NCI-H128 (cell line): ENCODE data around the gene SLC28A1.
"Not testable (repeated sequence)": the region's sequence is repeated elsewhere in the genome, so short reads cannot be mapped to it uniquely, and the experiment has no call there.

Source experiments
- DNase-seq: peaks from one replicate; lab custom pipeline; 2025; ENCODE audit not compliant: unreplicated experiment; lab: John Stamatoyannopoulos, UW

The SLC28A1 gene

DNA sequence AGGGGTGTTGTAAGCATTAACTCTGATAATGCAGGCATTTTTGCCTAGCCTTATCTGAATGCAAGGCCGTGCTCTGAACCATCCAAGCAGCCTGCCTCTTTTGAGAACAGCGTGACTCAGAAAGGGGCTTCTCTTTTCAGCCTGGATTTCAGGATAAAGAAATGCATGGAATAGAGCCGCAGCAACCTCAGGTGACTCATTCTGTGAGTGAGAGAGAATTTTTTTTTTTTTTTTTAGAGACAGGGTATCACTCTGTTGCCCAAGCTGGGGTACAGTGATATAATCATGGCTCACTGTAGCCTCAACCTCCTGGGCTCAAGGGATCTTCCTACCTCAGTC lies 76.6 kb downstream of the SLC28A1 start:
- no peak for DNase-seq

DNA sequence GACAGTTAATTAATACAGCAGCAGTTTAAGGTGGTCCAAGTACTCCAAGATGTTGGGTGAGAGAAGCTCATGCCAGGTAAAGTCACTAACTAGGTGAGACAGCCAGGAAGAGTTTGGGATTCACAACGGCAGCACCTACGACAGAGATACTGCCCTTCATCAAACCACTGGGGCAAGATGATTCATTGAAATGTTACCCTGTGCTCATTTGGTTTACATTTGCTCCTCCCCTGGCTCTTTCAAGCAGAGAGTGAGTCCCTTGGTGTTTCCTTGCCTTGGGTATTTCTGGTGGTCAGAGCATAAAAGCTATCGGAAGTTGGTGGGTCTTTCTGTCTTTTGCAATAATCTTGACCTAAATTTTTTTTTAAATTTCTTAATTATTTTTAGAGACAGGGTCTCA lies 77.2 kb downstream of the SLC28A1 start:
- DNase-seq: no peak

DNA sequence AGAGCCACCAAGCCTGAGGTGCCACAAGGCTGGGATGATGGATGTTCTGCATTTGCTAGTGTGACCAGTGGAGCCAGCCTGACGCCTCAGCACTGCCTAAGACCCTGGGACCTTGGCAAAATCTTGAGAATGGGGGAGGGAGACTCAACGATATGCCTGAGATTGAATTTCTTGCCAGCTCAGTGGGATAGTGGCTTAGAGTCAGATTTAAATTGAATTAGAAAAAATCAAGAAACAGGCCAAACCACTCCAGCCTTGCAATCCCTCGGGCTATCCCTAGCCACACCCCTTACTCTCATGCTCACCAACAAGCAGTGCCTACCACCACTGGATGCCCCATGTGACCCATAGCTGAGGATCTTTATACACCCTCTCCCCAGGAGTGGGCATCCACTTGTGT lies 78.5 kb downstream of the SLC28A1 start:
- no peak for DNase-seq

DNA sequence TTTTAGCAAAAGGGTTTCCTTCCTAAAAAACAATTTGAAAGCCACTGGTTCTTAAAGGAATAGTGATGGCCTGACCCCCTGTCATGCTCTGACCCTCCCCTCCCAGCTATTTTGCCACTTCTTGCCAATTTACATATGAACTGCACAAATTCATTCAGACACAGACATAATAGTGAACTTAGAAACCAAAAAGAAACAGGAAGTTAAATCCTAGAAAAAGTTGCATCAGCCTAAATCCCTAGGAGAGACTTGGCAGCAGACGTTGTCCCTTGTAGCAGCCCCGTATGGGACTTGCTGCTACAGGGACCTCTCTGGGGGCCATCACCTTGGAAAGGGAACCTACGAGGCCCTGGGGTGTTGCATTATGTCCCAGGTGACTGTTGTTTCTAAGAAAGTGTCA lies 82.9 kb downstream of the SLC28A1 start:
- no peak for DNase-seq

DNA sequence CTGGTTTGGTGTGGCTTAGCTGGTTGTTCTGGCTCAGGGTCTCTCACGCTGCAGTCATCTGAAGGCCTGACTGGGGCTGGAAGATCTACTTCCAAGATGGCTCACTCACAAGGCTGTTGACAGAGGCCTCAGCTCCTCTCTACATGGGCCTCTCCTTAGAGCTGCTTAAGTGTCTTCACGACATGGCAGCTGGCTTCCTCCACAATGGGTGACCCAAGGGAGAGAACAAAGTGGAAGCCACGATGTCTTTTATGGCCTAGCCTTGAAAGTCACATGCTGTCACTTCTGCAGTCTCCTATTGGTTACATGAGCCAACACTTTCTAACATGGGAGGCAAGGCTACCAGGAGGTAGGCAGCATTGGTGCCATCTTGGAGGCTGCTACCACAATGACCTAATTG lies 83.8 kb downstream of the SLC28A1 start:
- DNase-seq: no peak

DNA sequence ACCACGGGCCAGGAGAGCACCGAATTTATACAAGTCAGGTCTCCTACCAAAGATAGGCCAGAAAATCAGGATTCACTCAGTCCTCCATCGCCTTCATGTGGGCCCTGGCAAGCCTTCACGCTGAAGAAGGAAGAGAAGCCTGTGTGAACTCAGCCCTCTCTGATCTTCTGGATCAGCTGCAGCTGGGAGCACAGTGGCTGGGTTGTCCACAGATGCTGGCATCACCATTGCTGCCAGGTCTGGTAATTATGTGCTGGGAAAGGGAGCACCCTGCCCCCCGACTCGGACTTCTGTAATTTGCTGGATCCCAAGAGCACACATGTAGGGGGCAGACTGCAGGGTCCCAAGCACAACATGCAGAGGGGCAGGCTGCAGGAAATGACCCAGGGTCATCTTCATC lies 84.8 kb downstream of the SLC28A1 start:
- no peak for DNase-seq

DNA sequence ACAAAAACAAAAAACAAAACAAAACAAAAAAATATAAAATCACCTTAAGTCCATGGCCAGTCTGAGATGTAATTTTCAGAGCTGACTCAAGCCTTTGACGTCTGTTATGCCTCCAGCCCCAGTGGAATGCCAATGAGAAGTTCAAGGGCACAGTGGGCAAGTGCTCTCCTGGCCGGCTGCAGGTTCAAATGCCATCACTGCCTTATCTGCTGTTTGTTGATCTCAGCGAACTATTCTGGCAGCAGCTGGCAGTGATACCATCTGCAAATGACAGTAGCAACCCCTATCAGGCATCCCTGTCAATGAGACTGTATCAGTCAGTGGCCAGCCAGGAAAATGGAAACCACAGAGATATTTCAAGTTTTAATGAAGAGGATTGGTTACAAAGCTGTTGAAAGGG lies 86.4 kb downstream of the SLC28A1 start:
- no peak for DNase-seq

DNA sequence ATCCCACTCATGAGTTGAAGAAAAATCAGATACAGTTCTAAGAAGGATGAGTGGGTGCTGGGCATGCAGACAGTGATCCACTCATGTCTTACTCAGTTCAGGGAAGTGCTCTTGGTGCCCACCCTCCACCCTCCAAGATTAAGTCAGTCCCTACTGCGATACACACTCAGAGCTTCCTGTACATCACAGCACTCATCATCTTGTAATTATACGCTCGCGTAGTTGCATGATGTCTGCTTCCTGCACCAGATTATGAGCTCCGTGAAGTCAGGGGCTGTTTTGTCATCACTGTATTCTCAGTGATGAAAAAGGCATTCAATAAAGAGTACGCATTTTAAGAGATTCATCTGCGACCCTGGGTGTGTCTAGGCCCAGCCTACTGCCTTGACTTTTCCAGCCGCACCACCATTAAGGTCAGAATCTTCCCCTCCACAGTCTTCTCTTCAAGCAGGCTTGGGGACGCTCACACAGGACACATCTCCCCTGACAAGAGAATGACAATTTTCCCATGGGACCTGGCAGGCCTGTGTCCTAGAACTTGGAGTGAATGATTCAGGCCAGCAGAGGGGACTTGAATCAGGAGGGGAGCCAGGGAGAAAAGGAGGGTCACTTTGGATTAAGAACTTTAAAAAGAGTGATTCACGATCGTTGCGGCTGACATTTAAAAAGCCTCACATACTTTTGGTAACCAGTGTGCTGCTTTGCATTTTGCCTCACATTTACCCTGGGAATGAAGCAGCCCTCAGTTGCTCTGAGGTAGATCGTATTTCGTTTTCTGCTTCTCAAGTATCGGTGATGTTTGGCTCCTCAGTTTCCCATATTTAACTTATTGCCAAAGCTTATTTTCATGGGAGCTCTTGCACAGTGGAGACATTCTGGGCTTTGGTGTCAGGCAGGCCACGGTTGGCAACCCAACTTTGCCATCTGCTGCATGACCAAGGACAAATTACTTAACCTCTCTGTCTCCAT lies 89.3 kb downstream of the SLC28A1 start:
- DNase-seq: no peak

DNA sequence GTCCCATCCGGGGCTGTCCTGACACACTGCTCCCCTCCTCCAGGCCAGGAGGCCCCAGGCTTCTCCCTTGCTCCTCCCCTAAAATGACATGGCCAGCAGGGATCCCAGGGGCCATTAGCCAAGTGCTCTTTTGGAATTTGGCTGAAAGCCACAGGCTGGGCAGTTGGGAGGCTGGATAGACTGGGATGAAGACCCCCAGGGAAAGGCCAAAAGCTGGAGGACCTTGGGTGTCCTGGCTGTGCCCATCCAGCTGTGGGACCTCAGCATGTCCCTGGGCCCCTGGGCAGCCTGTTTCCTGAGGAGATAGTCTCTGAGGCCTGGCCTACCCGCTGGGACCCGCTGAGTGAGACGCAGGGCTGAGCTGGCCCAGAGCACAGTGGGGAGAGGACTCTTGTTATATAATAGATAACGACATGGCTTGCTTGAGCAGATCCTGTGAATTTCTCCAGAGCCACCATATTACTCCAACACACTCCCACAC lies 91.4 kb downstream of the SLC28A1 start:
- no peak for DNase-seq

DNA sequence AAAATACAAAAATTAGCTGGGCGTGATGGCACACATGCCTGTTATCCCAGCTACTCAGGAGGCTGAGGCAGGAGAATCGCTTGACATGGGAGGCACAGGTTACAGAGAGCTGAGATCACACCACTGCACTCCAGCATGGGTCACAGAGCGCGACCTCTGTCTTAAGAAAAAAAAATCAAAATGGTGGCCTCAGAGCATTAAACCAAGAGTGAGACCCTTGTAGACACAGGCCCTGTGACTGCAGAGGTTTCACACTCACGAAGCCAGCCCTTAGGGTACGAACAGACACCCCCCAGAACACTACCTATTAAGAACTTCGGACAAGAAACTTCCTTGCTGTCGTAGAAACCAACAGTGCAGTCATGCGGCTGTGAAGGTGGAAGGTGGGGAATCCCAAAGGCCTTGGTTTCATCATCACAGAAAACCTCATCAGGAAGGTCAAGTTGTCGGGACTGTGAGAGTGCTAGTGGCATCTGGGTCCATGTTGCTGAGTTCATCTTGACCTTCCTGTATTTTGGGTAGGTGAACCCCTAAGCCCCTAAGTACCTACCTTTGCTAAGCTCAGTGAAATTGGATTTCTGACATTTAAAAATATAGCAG lies 92.4 kb downstream of the SLC28A1 start:
- DNase-seq: no peak

DNA sequence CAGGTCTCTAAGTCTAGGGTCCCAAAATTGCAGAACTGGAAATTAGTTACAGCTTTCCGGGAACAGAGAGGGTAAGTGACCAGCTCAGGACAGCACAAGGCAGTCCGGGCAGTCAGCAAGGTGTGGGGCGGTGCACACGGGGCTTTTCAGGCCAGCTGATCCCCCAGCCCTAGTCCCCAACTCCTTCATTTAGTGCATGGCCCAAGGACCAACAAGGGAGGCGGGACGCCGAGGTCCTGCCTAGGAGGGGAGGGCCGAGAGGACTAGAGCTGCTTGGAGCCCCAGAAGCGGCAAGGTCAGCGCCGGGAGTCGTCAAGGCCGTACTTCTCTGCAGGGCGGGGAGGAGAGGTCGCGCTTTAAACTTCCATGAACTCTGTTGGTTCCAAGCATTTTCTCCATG lies 95.2 kb downstream of the SLC28A1 start:
- DNase-seq: no peak

DNA sequence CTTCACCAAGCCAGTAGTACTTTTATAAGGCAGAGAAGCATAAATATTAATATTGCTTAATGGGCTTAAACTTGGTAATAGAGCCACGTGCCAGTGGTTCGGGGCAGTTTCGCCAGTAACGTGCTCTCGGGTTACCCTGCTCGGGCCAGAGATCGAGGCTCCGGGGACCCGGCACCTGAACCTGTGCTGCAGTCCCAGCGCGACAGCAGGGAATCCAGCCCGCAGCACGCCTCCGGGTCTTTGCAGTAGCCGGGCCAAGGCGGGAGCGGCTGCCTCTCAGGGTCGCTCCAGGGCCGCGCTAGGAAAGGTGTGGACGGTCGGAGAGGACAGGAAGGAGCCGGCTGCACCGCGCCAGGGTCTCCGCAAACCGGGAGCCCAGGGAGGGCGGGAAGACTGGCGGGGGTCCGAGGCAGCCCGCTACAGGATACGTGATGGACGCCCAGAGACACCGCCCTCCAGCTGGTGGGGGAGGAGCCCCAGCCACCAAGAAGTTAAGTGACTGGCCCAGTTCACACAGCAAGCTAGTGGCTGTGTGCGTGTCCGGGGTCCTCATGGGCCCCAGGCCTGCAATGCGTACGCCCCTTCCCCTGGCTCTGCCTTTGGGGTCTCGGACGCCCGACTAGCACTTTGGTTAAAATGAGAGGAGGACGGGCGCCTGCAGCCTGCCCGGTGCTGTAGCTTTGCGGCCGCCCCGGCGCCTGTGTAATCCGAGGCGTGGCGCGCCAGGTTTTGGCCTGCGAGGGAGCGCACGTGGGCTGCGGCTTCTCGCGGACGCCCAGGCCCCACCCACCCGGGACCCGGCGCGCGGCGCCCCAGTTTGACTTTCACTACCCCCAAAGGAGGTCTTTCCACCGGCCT lies 96.0 kb downstream of the SLC28A1 start:
- peak; percentile 21 for DNase-seq

DNA sequence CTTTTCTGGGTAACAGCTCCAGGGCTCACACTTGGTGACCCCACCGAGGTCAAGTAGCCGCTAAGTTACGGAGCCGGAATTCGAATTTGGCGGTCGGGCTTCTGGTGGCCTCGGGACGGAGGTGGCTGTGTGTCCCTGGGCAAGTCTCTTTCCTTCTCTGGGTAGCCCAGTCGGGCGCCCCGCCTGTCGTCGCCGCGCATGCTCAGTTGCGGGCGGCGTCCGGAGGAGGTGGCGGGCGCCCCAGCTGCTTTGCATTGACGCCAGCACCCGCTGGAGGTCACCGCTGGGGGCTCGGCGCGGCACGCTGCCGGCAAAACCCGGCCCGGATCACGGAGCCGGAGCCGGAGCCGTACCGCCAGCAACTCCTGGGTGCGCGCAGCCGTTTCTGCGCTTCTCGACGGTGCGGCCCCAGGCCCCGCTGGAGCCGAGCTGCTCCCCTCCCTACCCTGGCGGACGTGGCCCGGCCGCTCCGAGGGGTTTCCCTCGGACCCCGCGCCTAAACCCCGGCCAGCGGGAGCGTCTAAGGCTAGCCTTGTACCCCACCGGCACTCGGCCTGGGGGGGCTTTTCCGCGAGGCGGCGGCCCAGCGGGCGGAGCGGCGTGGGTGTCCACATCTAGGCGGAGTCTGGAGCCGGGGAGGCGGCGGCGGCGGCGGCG lies 96.7 kb downstream of the SLC28A1 start:
- DNase-seq: peak; percentile 73

DNA sequence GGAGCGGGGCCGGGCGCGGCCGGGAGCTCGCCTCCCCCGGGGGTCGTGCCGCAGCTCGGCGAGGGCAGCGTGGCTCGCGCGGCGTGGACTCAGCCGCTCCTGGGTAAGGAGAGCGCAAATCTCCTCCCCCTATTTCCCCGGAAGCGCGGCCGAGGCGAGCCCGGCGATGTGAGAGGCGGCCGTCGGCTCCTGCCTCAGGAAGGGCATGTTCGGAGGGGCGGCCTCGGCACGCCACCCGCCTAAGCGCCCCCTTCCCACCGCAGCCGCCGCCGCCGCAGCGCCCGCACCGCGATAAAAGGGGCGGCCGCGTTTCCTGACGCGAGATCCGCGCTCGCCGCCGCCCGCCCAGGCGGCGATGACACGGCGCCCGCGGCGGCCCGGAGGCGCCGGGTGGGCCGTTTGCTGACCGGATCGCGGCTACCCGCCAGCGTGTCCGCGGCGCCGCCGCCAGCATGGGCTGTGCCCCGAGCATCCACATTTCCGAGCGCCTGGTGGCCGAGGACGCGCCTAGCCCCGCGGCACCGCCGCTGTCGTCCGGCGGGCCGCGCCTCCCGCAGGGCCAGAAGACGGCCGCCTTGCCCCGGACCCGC lies 97.3 kb downstream of the SLC28A1 start, which contains the start of gene PDE8A:
Gene PDE8A, plus strand, starts transcription at position 146 of the 590 bp plus-strand sequence. Its CDS starts 307 bp downstream, at position 453.
- DNase-seq: no peak

DNA sequence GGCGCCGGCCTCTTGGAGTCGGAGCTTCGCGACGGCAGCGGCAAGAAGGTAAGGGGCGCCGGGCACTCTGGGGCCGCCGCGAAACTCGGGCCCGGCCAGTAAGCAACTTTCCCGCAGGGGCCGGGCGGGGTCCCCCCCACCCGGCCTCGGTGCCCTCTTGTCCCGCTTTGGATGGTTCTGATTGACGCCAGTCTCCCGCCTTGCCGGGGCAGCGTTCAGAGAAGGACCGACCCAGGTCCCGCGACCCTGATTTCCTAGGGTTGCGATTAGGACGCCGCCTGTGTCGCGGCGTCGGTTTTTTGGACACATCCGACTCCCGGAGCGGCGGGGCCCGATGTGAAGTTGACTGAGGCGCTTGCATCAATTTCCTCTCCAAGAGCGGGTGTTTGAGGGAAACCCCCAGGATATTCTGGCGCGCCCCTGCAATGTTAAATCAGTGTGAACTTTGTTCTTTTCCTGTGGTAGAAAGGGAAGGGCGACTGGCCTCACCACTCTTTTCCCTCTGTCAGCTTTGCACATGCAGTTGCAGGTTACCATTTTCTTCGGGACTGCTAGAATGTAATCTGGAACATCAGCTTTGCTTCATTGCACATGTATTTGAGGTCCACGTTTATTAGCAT lies 97.9 kb downstream of the SLC28A1 start:
- DNase-seq: no peak

DNA sequence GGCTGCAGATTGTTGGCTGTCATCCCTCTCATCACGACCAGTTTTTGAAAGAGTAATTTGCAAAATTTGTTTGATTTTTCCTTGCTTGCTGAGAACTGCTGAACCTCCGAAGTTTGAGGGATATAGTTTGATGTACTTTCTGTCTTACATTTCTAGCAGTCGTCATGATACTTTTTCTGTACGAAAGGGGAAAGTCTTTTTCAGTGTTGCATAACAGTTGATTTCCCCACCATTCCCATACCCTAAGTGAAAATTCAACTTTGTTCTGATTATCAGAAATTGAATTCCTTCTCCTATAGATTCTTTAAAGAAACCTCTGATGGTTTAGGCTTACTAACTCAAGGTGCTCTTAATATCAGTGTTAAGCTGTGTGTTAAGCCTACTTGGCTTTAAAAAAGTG lies 98.8 kb downstream of the SLC28A1 start:
- no peak for DNase-seq

DNA sequence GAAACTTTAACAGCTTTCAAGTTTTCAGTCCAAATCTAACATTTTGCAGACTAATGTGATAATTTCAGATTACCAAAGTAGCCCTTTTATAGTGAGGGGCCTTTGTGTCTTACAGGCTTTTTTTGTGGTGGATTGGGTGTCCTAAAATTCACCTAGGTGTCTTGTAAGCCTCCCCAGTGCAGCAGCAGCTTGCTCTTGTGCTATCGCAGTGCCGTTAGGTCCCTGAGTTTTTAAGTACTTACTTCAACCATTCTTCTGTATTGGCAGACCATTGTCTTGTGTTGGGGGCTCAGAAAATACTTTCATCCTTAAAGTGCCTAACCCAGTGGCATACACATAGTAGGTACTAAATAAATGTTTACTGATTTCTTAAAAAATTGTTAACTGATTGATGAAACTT lies 99.2 kb downstream of the SLC28A1 start:
- DNase-seq: no peak

DNA sequence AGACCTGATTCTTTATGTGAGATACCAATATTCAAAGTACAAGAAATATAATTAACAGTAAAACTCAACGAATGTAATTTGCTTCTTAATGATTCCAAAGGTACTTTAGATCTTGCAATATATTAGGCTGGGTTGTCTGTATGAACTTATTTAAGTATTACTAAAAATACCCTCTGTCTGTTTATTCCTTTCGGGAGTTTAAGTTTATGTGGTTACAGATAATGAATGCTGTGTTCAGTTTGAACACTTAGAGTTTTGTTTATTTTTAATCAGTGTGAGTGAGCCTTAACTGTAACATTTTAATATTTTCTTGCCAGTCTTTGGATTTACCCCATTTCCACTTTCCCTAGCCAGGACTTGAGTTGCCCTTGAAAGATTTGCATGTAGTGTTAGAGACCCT lies 100.7 kb downstream of the SLC28A1 start:
- no peak for DNase-seq

DNA sequence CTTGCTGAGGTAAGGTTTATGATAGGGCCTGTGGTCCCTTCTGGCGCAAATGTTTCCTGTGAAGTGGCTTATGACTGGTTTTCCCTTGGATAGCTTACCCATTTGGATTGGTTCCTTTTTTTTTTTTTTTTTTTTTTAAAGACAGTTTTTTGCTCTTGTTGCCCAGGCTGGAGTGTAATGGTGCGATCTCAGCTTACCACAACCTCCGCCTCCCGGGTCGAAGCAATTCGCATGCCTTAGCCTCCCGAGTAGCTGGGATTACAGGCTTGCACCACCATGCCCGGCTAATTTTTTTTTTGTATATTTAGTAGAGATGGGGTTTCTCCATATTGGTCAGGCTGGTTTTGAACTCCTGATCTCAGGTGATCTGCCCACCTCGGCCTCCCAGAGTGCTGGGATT lies 102.9 kb downstream of the SLC28A1 start:
- DNase-seq: not testable (repeated sequence)
